ENCODE results near the gene GAB2.

GAB2 gene

GRCh38 chr11:78341841-78342240, 75.8 kb downstream of the GAB2 start:
- DNase-seq: no peak
- TF ChIP-seq GATA1 (IDR thresholded peaks at IDR 0.05; ENCODE audit: low read depth, low read length) (no peak), POLR2A (IDR thresholded peaks at IDR 0.05; ENCODE audit: low read length) (no peak)

- DNase-seq: no peak
- TF ChIP-seq POLR2A (IDR thresholded peaks at IDR 0.05; ENCODE audit: low read length) (no peak), GATA1 (IDR thresholded peaks at IDR 0.05; ENCODE audit: low read depth, low read length) (no peak)
These were observed 77.1 kb downstream of the GAB2 start for GRCh38 chr11:78340530-78340929.

GRCh38 chr11:78339945-78340344, 77.7 kb downstream of the GAB2 start:
- no peak for TF ChIP-seq POLR2A (IDR thresholded peaks at IDR 0.05; ENCODE audit: low read length)
- TF ChIP-seq GATA1 (IDR thresholded peaks at IDR 0.05; ENCODE audit: low read depth, low read length): no peak
- DNase-seq: no peak

GRCh38 chr11:78339483-78339882, 78.1 kb downstream of the GAB2 start:
- DNase-seq: no peak
- TF ChIP-seq POLR2A (IDR thresholded peaks at IDR 0.05; ENCODE audit: low read length): no peak
- no peak for TF ChIP-seq GATA1 (IDR thresholded peaks at IDR 0.05; ENCODE audit: low read depth, low read length)

- no peak for TF ChIP-seq POLR2A (IDR thresholded peaks at IDR 0.05; ENCODE audit: low read length)
- TF ChIP-seq GATA1 (IDR thresholded peaks at IDR 0.05; ENCODE audit: low read depth, low read length): no peak
- DNase-seq: no peak
These were observed 78.9 kb downstream of the GAB2 start for GRCh38 chr11:78338702-78339101.

- TF ChIP-seq GATA1 (IDR thresholded peaks at IDR 0.05; ENCODE audit: low read depth, low read length): no peak
- no peak for TF ChIP-seq POLR2A (IDR thresholded peaks at IDR 0.05; ENCODE audit: low read length)
These were observed 79.5 kb downstream of the GAB2 start for GRCh38 chr11:78338138-78338537.

GRCh38 chr11:78337554-78337924, 80.1 kb downstream of the GAB2 start:
- no peak for DNase-seq
- TF ChIP-seq POLR2A (IDR thresholded peaks at IDR 0.05; ENCODE audit: low read length) (no peak), GATA1 (IDR thresholded peaks at IDR 0.05; ENCODE audit: low read depth, low read length) (no peak)

More at GRCh38 chr11:78338138-78338537, 79.5 kb downstream of the GAB2 start:
- DNase-seq: no peak

GRCh38 chr11:78336877-78337553, 80.6 kb downstream of the GAB2 start:
- TF ChIP-seq GATA1 (IDR thresholded peaks at IDR 0.05; ENCODE audit: low read depth, low read length): no peak
- no peak for TF ChIP-seq POLR2A (IDR thresholded peaks at IDR 0.05; ENCODE audit: low read length)
- no peak for DNase-seq

- TF ChIP-seq GATA1 (IDR thresholded peaks at IDR 0.05; ENCODE audit: low read depth, low read length): no peak
- no peak for TF ChIP-seq POLR2A (IDR thresholded peaks at IDR 0.05; ENCODE audit: low read length)
- no peak for DNase-seq
These were observed 83.5 kb downstream of the GAB2 start for GRCh38 chr11:78334109-78334508.

- TF ChIP-seq POLR2A (IDR thresholded peaks at IDR 0.05; ENCODE audit: low read length) (no peak), GATA1 (IDR thresholded peaks at IDR 0.05; ENCODE audit: low read depth, low read length) (no peak)
- no peak for DNase-seq
These were observed 84.7 kb downstream of the GAB2 start for GRCh38 chr11:78332872-78333271.

GRCh38 chr11:78332174-78332866, 85.3 kb downstream of the GAB2 start:
- TF ChIP-seq GATA1 (IDR thresholded peaks at IDR 0.05; ENCODE audit: low read depth, low read length): no peak
- no peak for TF ChIP-seq POLR2A (IDR thresholded peaks at IDR 0.05; ENCODE audit: low read length)
- no peak for DNase-seq

GRCh38 chr11:78331711-78332110, 85.9 kb downstream of the GAB2 start:
- DNase-seq: no peak
- TF ChIP-seq POLR2A (IDR thresholded peaks at IDR 0.05; ENCODE audit: low read length): no peak
- TF ChIP-seq GATA1 (IDR thresholded peaks at IDR 0.05; ENCODE audit: low read depth, low read length): no peak

- TF ChIP-seq GATA1 (IDR thresholded peaks at IDR 0.05; ENCODE audit: low read depth, low read length) (no peak), POLR2A (IDR thresholded peaks at IDR 0.05; ENCODE audit: low read length) (no peak)
- no peak for DNase-seq
These were observed 87.3 kb downstream of the GAB2 start for GRCh38 chr11:78330361-78330760.

GRCh38 chr11:78327945-78328344, 89.7 kb downstream of the GAB2 start:
- TF ChIP-seq GATA1 (IDR thresholded peaks at IDR 0.05; ENCODE audit: low read depth, low read length): no peak
- no peak for TF ChIP-seq POLR2A (IDR thresholded peaks at IDR 0.05; ENCODE audit: low read length)
- DNase-seq: no peak

- TF ChIP-seq POLR2A (IDR thresholded peaks at IDR 0.05; ENCODE audit: low read length) (peak; percentile 14), GATA1 (IDR thresholded peaks at IDR 0.05; ENCODE audit: low read depth, low read length) (no peak)
- no peak for DNase-seq
These were observed 92.3 kb downstream of the GAB2 start for GRCh38 chr11:78325274-78325781.

All from erythroblast (primary cell).